ENCODE measurements around the gene BEST1. TPM values are rescaled to one million over a fixed set of nuclear protein-coding genes. Genes with fewer than 3 reads are reported as not detected.

The BEST1 gene
- total RNA-seq, 2 experiments from 2014 or later: 1.9 to 3.1 TPM

- H3K36me3 ChIP-seq (ENCODE audit: insufficient read depth, low read length): no peaks in the 10 kb centered on the region
- no peaks in the 10 kb centered on the region for H3K9me2 ChIP-seq (ENCODE audit: insufficient read depth, low read length)
- H3K4me3 ChIP-seq (ENCODE audit: low read depth, low read length, poor library complexity, severe bottlenecking): no peak overlapping the region
- H4K20me1 ChIP-seq (ENCODE audit: insufficient read depth, low read length): no peaks in the 10 kb centered on the region
- ChIA-PET POLR2A (no interaction called here), CTCF (ENCODE audit: unreplicated experiment) (no interaction called here)
- H3K27ac ChIP-seq (ENCODE audit: low read depth, low read length, poor library complexity, severe bottlenecking): no peak overlapping the region
- DNase-seq (ENCODE audit: low spot score): no peak
- H3K4me2 ChIP-seq (ENCODE audit: low read length): no peak overlapping the region
- no peaks in the 10 kb centered on the region for H3K9me3 ChIP-seq (ENCODE audit: low read length)
- no peak overlapping the region for H2AFZ ChIP-seq (ENCODE audit: low read length)
- no peaks in the 10 kb centered on the region for H3K4me1 ChIP-seq (ENCODE audit: insufficient read depth, low read length, poor library complexity, severe bottlenecking)
- intact Hi-C loops (cut with micrococcal nuclease; ENCODE audit: unreplicated experiment): no loop called here
- no TSS peak for BruUV-seq (replicated peaks)
- TF ChIP-seq CTCF (conservative IDR thresholded peaks at IDR 0.05; ENCODE audit: low read length) (no peak), EZH2phosphoT487 (IDR thresholded peaks at IDR 0.05; ENCODE audit: borderline replicate concordance, low read depth, low read length) (no peak)
- no peaks in the 10 kb centered on the region for H3K79me2 ChIP-seq (ENCODE audit: insufficient read depth, low read depth, low read length)
Observed at GRCh38 chr11:61927501-61927900, 22.6 kb upstream of the BEST1 start.

GRCh38 chr11:61928606-61929005 lies 21.5 kb upstream of the BEST1 start:
- H2AFZ ChIP-seq (ENCODE audit: low read length): no peak overlapping the region
- intact Hi-C loops (cut with micrococcal nuclease; ENCODE audit: unreplicated experiment): no loop called here
- no peak overlapping the region for H3K4me3 ChIP-seq (ENCODE audit: low read depth, low read length, poor library complexity, severe bottlenecking)
- no peaks in the 10 kb centered on the region for H3K9me2 ChIP-seq (ENCODE audit: insufficient read depth, low read length)
- H3K36me3 ChIP-seq (ENCODE audit: insufficient read depth, low read length): no peaks in the 10 kb centered on the region
- no peaks in the 10 kb centered on the region for H3K79me2 ChIP-seq (ENCODE audit: insufficient read depth, low read depth, low read length)
- DNase-seq (ENCODE audit: low spot score): no peak
- no peak overlapping the region for H3K27ac ChIP-seq (ENCODE audit: low read depth, low read length, poor library complexity, severe bottlenecking)
- no peaks in the 10 kb centered on the region for H4K20me1 ChIP-seq (ENCODE audit: insufficient read depth, low read length)
- no peak overlapping the region for H3K4me2 ChIP-seq (ENCODE audit: low read length)
- CTCF ChIA-PET (ENCODE audit: unreplicated experiment): interaction anchor here (0.7 kb wide), 2 partner anchors 153 to 504 kb away, joined by 4 to 7 read pairs; no protein-coding TSS in a partner anchor
- no TSS peak for BruUV-seq (replicated peaks)
- H3K4me1 ChIP-seq (ENCODE audit: insufficient read depth, low read length, poor library complexity, severe bottlenecking): no peaks in the 10 kb centered on the region
- TF ChIP-seq CTCF (conservative IDR thresholded peaks at IDR 0.05; ENCODE audit: low read length) (no peak), EZH2phosphoT487 (IDR thresholded peaks at IDR 0.05; ENCODE audit: borderline replicate concordance, low read depth, low read length) (no peak)
- no peaks in the 10 kb centered on the region for H3K9me3 ChIP-seq (ENCODE audit: low read length)
- POLR2A ChIA-PET: interaction anchor here (0.6 to 0.7 kb wide), 3 partner anchors 15 to 169 kb away, joined by 3 to 5 read pairs (median 3); no protein-coding TSS in a partner anchor

GRCh38 chr11:61930933-61931332 lies 19.2 kb upstream of the BEST1 start:
- no TSS peak for BruUV-seq (replicated peaks)
- Histone ChIP-seq H3K4me1 (ENCODE audit: insufficient read depth, low read length, poor library complexity, severe bottlenecking) (no peaks in the 10 kb centered on the region), H3K9me3 (ENCODE audit: low read length) (no peaks in the 10 kb centered on the region), H3K79me2 (ENCODE audit: insufficient read depth, low read depth, low read length) (no peaks in the 10 kb centered on the region), H2AFZ (ENCODE audit: low read length) (no peak overlapping the region), H3K27ac (ENCODE audit: low read depth, low read length, poor library complexity, severe bottlenecking) (no peak overlapping the region), H3K4me2 (ENCODE audit: low read length) (no peak overlapping the region), H3K36me3 (ENCODE audit: insufficient read depth, low read length) (no peaks in the 10 kb centered on the region), H4K20me1 (ENCODE audit: insufficient read depth, low read length) (no peaks in the 10 kb centered on the region), H3K4me3 (ENCODE audit: low read depth, low read length, poor library complexity, severe bottlenecking) (no peak overlapping the region), H3K9me2 (ENCODE audit: insufficient read depth, low read length) (no peaks in the 10 kb centered on the region)
- ChIA-PET CTCF (ENCODE audit: unreplicated experiment) (interaction anchor here (2.1 kb wide), 1 partner anchor 32 kb away, joined by 4 read pairs; no protein-coding TSS in a partner anchor), POLR2A (no interaction called here)
- no peak for DNase-seq (ENCODE audit: low spot score)
- intact Hi-C loops (cut with micrococcal nuclease; ENCODE audit: unreplicated experiment): no loop called here
- TF ChIP-seq EZH2phosphoT487 (IDR thresholded peaks at IDR 0.05; ENCODE audit: borderline replicate concordance, low read depth, low read length) (no peak), CTCF (conservative IDR thresholded peaks at IDR 0.05; ENCODE audit: low read length) (no peak)

All from OCI-LY7 (cell line).